SK-N-MC (cell line): ENCODE data around the gene OR6S1.

Source experiments
- EZH2 ChIP-seq: fragments of 200-600 bp; sonication (generic); IDR thresholded peaks from one replicate; pipeline ENCODE4 v1.6.1; 2017; ENCODE audit warnings: antibody characterized with exemption
- FOXP2 ChIP-seq: optimal IDR thresholded peaks from 2 replicates; pipeline ENCODE3; 2011; ENCODE audit warnings: mild to moderate bottlenecking, moderate library complexity; ENCODE audit not compliant: insufficient read depth; ENCODE audit errors: extremely low read length, control extremely low read depth
- POLR2AphosphoS5 ChIP-seq: IDR thresholded peaks from 2 replicates; pipeline ENCODE4 v1.6.1; 2012; ENCODE audit warnings: mild to moderate bottlenecking, low read depth, low read length, borderline replicate concordance

GRCh38 chr14:20682435-20683124 lies 41.1 kb upstream of the OR6S1 start:
- TF ChIP-seq EZH2 (no peak), POLR2AphosphoS5 (peak; percentile 94), FOXP2 (no peak)
